ENCODE results near the gene LOXL1.

LOXL1 gene

GRCh38 chr15:73885954-73886700 lies 40.1 kb upstream of the LOXL1 start:
- DNase-seq (ENCODE audit: low read depth) = no peak
- TF ChIP-seq POLR2A (IDR thresholded peaks at IDR 0.05; ENCODE audit: extremely low read depth, insufficient read length) = no peak
- no peak for TF ChIP-seq MAX (IDR thresholded peaks at IDR 0.05; ENCODE audit: low read depth, low read length)
- no peak for TF ChIP-seq CTCF (IDR thresholded peaks at IDR 0.05; ENCODE audit: low read depth, low read length)
- no peak for TF ChIP-seq MYC (IDR thresholded peaks at IDR 0.05; ENCODE audit: low read depth, low read length)
- H3K4me3 ChIP-seq (ENCODE audit: low read depth, low read length) = no peak overlapping the region

GRCh38 chr15:73886717-73887345 lies 39.4 kb upstream of the LOXL1 start:
- no peak overlapping the region for H3K4me3 ChIP-seq (ENCODE audit: low read depth, low read length)
- TF ChIP-seq POLR2A (IDR thresholded peaks at IDR 0.05; ENCODE audit: extremely low read depth, insufficient read length) = no peak
- TF ChIP-seq CTCF (IDR thresholded peaks at IDR 0.05; ENCODE audit: low read depth, low read length) = no peak
- TF ChIP-seq MYC (IDR thresholded peaks at IDR 0.05; ENCODE audit: low read depth, low read length) = no peak
- no peak for TF ChIP-seq MAX (IDR thresholded peaks at IDR 0.05; ENCODE audit: low read depth, low read length)
- no peak for DNase-seq (ENCODE audit: low read depth)

GRCh38 chr15:73887481-73887880 lies 38.8 kb upstream of the LOXL1 start:
- TF ChIP-seq MYC (IDR thresholded peaks at IDR 0.05; ENCODE audit: low read depth, low read length) = no peak
- H3K4me3 ChIP-seq (ENCODE audit: low read depth, low read length) = no peak overlapping the region
- DNase-seq (ENCODE audit: low read depth) = no peak

- no peak for TF ChIP-seq MYC (IDR thresholded peaks at IDR 0.05; ENCODE audit: low read depth, low read length)
- no peak for DNase-seq (ENCODE audit: low read depth)
- no peak overlapping the region for H3K4me3 ChIP-seq (ENCODE audit: low read depth, low read length)
Observed at GRCh38 chr15:73888224-73889041, 37.8 kb upstream of the LOXL1 start.

- H3K4me3 ChIP-seq (ENCODE audit: low read depth, low read length) = no peak overlapping the region
- TF ChIP-seq POLR2A (IDR thresholded peaks at IDR 0.05; ENCODE audit: extremely low read depth, insufficient read length) (no peak), MYC (IDR thresholded peaks at IDR 0.05; ENCODE audit: low read depth, low read length) (no peak)
- DNase-seq (ENCODE audit: low read depth) = no peak
Observed at GRCh38 chr15:73889053-73889761, 37.1 kb upstream of the LOXL1 start.

GRCh38 chr15:73889762-73890124 lies 36.5 kb upstream of the LOXL1 start:
- TF ChIP-seq POLR2A (IDR thresholded peaks at IDR 0.05; ENCODE audit: extremely low read depth, insufficient read length) = no peak
- no peak for TF ChIP-seq MYC (IDR thresholded peaks at IDR 0.05; ENCODE audit: low read depth, low read length)
- TF ChIP-seq MAX (IDR thresholded peaks at IDR 0.05; ENCODE audit: low read depth, low read length) = no peak
- no peak for TF ChIP-seq CTCF (IDR thresholded peaks at IDR 0.05; ENCODE audit: low read depth, low read length)
- no peak overlapping the region for H3K4me3 ChIP-seq (ENCODE audit: low read depth, low read length)
- DNase-seq (ENCODE audit: low read depth) = no peak

Measured in NB4 (cell line).